GM18868 (cell line): ENCODE measurements around the gene KRTAP10-11.

ENCODE experiments used
- ATAC-seq: cut with Tn5 transposase; IDR thresholded peaks from one replicate; pipeline ENCODE4 v1.9.1; 2021; ENCODE audit warnings: mild to moderate bottlenecking, moderate library complexity; ENCODE audit not compliant: unreplicated experiment

Gene KRTAP10-11

DNA sequence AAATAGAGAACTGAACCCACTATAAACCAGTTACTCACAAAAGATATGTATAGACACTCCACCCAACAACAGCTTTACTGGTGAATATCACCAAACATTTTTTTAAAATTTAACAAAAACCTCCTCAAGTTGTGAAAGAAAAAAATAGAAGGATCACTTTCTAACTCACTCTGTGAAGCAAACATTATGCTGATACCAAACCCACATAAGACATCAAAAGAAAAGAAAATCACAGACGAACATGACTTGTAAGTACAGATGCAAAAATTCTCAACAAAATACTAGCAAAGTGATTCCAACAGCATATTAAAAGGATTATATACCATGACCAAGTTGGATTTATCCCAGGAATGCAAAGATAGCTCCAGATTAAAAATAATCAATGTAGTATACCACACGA is 45.5 kb downstream of the KRTAP10-11 start:
- no peak for ATAC-seq

DNA sequence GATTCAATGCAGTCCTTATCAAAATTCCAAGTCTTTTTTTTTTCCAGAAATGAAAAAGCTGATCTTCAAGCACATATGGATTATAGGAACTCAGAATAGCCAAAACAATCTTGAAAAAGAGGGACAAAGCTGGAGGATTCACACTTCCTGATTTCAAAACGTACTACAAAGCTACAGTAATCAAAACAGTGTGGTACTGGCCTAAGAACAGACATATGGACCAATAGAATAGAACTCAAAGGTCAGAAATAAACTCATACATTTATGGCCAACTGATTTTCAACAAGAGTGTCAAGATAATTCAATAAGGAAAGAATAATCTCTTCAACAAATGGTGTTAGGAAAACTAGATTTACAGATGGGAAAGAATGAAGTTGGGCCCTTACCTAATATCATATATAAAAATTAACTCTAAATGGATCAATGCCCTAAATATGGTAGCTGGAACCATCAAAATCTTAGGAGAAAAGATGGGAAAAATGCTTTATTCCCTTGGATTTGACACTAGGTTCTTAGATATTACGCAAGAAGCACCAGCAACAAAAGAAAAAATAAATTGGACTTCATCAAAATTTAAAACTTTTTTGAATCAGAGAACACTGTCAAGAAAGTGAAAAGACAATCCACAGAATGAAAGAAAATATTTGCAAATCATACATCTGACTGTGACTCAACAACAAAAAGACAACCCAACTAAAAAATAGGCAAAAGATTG is 46.7 kb downstream of the KRTAP10-11 start:
- ATAC-seq, result no peak

DNA sequence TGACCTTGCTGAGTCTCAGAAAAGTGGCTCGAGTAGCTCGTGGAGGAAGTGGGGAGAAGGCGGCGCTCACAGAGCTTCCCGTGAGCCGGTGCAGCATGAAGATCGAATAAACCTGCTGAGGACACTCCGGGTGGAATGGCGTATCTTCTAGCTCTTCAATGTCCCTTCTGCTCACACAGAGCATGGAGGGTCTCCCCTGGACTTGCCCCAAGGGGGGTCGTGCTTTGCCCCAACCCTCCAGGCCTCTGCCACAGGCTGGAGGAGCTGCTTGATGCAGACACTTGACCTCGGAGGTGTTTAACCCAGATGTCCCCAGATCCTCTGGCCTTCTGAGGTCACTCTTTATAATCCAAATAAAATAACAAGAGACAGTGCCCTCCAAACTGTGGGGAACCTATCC is 48.6 kb downstream of the KRTAP10-11 start:
- no peak for ATAC-seq

DNA sequence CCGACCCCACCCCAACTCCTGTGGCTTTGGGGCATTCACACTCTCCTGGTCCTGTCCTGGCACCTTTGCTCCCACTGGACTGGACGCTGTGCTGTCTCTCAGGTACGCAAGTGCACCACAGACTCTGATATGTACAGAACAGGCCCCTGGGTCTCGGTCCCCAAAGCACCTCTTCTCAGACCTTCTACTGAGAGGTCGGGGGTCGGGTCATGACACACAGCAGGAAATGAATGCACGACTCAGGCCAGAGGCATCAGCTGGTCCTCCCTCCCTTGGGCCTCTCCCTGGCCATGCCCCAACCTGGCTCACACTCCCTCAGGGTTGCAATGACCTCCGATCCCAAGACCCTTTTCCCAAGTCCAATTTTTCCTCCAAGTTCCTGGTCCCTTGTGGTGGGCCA is 49.0 kb downstream of the KRTAP10-11 start:
- ATAC-seq, result no peak

DNA sequence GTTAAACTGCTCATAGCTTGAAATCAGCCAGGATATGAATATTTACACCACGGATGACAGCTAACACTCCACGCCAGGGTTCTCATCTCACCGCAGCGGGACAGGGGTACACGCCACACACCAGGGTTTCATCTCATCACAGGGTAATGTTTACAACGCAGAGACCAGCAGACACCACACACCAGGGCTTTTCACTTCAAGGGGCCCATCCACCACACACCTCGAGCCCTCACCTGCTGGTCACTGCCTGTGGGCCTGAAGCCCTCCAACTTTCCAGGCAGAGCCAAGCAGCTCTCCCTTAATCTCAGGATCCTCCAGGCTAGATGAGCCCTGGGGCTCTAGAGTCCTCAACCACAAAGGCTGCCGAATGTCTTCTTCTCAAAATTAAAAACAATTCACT is 49.4 kb downstream of the KRTAP10-11 start:
- no peak for ATAC-seq

DNA sequence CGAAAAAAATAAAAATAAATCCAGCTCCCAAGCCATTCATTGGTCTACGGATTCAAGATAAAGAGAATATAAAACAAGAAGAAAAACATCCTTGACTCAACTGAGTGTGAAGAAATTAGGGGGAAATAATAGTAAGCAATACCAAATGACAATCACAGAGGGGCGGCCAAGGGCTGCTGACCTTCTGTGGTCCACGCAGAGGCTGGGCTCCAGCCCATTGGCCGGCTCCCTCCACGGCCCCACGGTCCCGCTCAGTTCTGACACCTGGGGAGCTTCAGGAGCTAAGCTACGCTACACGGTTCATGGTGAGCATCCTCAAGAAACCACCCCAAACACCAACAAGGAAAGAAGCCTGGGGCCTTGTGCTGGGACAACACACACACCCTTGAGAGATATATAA is 50.4 kb downstream of the KRTAP10-11 start:
- ATAC-seq, result no peak
